Stimulated activated CD4-positive, alpha-beta T cell treated with anti-CD3 and anti-CD28 coated beads, Interleukin-1b, Interleukin-23, amount 100 ng/mL, for 4 hours (primary cell): Measurements from ENCODE around the gene AXDND1.

ENCODE experiments used
- DNase-seq, 2 donors: peaks; one replicate each; pipeline ENCODE4 v3.0.0-alpha.2; 2020; ENCODE audit warnings: low read depth in 2 of 2

The AXDND1 gene

GRCh38 chr1:179576509-179576908 is 210.7 kb downstream of the AXDND1 start:
- no peak for DNase-seq

- no peak for DNase-seq
Measured at GRCh38 chr1:179583771-179584320, 218.1 kb downstream of the AXDND1 start.

GRCh38 chr1:179586107-179586823 is 220.5 kb downstream of the AXDND1 start:
- DNase-seq, result no peak

GRCh38 chr1:179587336-179587735 is 221.6 kb downstream of the AXDND1 start:
- DNase-seq, result no peak

GRCh38 chr1:179588425-179589024 is 222.8 kb downstream of the AXDND1 start:
- no peak for DNase-seq

- DNase-seq, result no peak
Measured at GRCh38 chr1:179589509-179589908, 223.7 kb downstream of the AXDND1 start.

GRCh38 chr1:179590671-179591070 is 224.9 kb downstream of the AXDND1 start:
- DNase-seq, result no peak

- DNase-seq, result no peak
Measured at GRCh38 chr1:179591253-179591591, 225.5 kb downstream of the AXDND1 start.

GRCh38 chr1:179591592-179592580 is 226.1 kb downstream of the AXDND1 start, which contains the start of gene TDRD5:
TSS of gene TDRD5 (plus strand) at chr1:179591832. CDS start at chr1:179592616, 784 bp downstream.
- DNase-seq, result no peak

GRCh38 chr1:179598631-179599030 is 232.9 kb downstream of the AXDND1 start:
- no peak for DNase-seq

GRCh38 chr1:179599623-179600249 is 234.0 kb downstream of the AXDND1 start:
- DNase-seq, result no peak

- no peak for DNase-seq
Measured at GRCh38 chr1:179601093-179601492, 235.3 kb downstream of the AXDND1 start.
